Naive B cell (primary cell): ENCODE results near the gene NCOA3. TPM values are rescaled to one million over a fixed set of nuclear protein-coding genes. Genes with fewer than 3 reads are reported as not detected.

Source experiments
- ATAC-seq, 2 donors: fragments of 150-1000 bp; cut with Tn5 transposase; 2 replicates each; pipeline ENCODE4 v1.10.0; 2021; ENCODE audit warnings: low read depth in 2 of 2, mild to moderate bottlenecking in 2 of 2, moderate library complexity in 2 of 2
- DNase-seq: peaks from one replicate; pipeline ENCODE4 v3.0.0; 2022
- H3K27ac Mint-ChIP-seq, 6 donors: one replicate each; pipeline ENCODE4 v1.8.0; 2020 to 2022; ENCODE audit warnings: mild to moderate bottlenecking in 6 of 6, mixed read lengths in 6 of 6, moderate library complexity in 5 of 6, inconsistent platforms in 2 of 6
- H3K27me3 Mint-ChIP-seq, 3 donors: one replicate each; pipeline ENCODE4 v1.8.0; 2021 to 2022; ENCODE audit warnings: mixed read lengths in 3 of 3, mild to moderate bottlenecking in 1 of 3
- H3K36me3 Mint-ChIP-seq, 2 donors: one replicate each; pipeline ENCODE4 v1.8.0; 2020 to 2022; ENCODE audit warnings: mixed read lengths in 2 of 2, inconsistent platforms in 1 of 2, mild to moderate bottlenecking in 1 of 2
- H3K4me1 Mint-ChIP-seq, 3 donors: one replicate each; pipeline ENCODE4 v1.8.0; 2020 to 2022; ENCODE audit warnings: mixed read lengths in 3 of 3, inconsistent platforms in 1 of 3, mild to moderate bottlenecking in 1 of 3, moderate library complexity in 1 of 3
- H3K4me3 Mint-ChIP-seq, 8 donors: one replicate each; pipeline ENCODE4 v1.8.0; 2020 to 2022; ENCODE audit warnings: mild to moderate bottlenecking in 8 of 8, mixed read lengths in 8 of 8, moderate library complexity in 8 of 8, inconsistent platforms in 2 of 8
- H3K9me3 Mint-ChIP-seq, 7 donors: one replicate each; pipeline ENCODE4 v1.8.0; 2020 to 2022; ENCODE audit warnings: mixed read lengths in 7 of 7, mild to moderate bottlenecking in 5 of 7, inconsistent platforms in 2 of 7, moderate library complexity in 1 of 7
- polyA plus RNA-seq, 6 donors: library from polyadenylated mRNA; unstranded; fragments of 300-500 nt; fragmentation: Illumina TruSeq; gene quantifications; one replicate each; pipeline ENCODE4 v1.2.3, GENCODE V29; 2021; ENCODE audit warnings: low read depth in 6 of 6

NCOA3 gene
- polyA plus RNA-seq, 6 donors from 2014 or later = 22.7 to 70.9 (median 54.1) TPM

- H3K4me1 Mint-ChIP-seq = peaks cover 39 to 76% (median 55%) of the 10 kb centered on the region in 3 donors
- peak overlapping the region in 6 of 8 donors; percentile 6 to 75 (median 16) for H3K4me3 Mint-ChIP-seq
- H3K36me3 Mint-ChIP-seq = peaks cover 0 to 10% of the 10 kb centered on the region in 2 donors
- H3K27ac Mint-ChIP-seq = peak overlapping the region; percentile 34 to 96 (median 88)
- DNase-seq (no peak), ATAC-seq (peak; percentile 83 to 88)
- no peaks in the 10 kb centered on the region for H3K27me3 Mint-ChIP-seq
- no peaks in the 10 kb centered on the region for H3K9me3 Mint-ChIP-seq
Measured at GRCh38 chr20:47610247-47610944, 108.7 kb downstream of the NCOA3 start.

GRCh38 chr20:47610945-47611250 is 109.2 kb downstream of the NCOA3 start:
- no peaks in the 10 kb centered on the region for H3K27me3 Mint-ChIP-seq
- peaks cover 0 to 10% of the 10 kb centered on the region in 2 donors for H3K36me3 Mint-ChIP-seq
- H3K4me1 Mint-ChIP-seq = peaks cover 36 to 74% (median 50%) of the 10 kb centered on the region in 3 donors
- peak overlapping the region; percentile 34 to 96 (median 88) for H3K27ac Mint-ChIP-seq
- no peaks in the 10 kb centered on the region for H3K9me3 Mint-ChIP-seq
- peak; percentile 53 to 59 for ATAC-seq
- DNase-seq = no peak
- H3K4me3 Mint-ChIP-seq = peak overlapping the region in 3 of 8 donors; percentile 13 to 33 (median 16)

- DNase-seq (no peak), ATAC-seq (no peak)
- no peaks in the 10 kb centered on the region for H3K9me3 Mint-ChIP-seq
- peak overlapping the region; percentile 75 to 92 (median 84) for H3K27ac Mint-ChIP-seq
- no peaks in the 10 kb centered on the region for H3K27me3 Mint-ChIP-seq
- peak overlapping the region in 1 of 8 donors; percentile 12 for H3K4me3 Mint-ChIP-seq
- H3K36me3 Mint-ChIP-seq = peaks cover 0 to 10% of the 10 kb centered on the region in 2 donors
- peaks cover 37 to 74% (median 51%) of the 10 kb centered on the region in 3 donors for H3K4me1 Mint-ChIP-seq
Measured at GRCh38 chr20:47611785-47612184, 110.1 kb downstream of the NCOA3 start.

GRCh38 chr20:47612670-47613069 is 111.0 kb downstream of the NCOA3 start:
- Mint-ChIP-seq H3K4me1 (peaks cover 38 to 78% (median 56%) of the 10 kb centered on the region in 3 donors), H3K4me3 (no peak overlapping the region), H3K27me3 (no peaks in the 10 kb centered on the region), H3K27ac (peak overlapping the region; percentile 57 to 91 (median 84)), H3K36me3 (peaks cover 0 to 10% of the 10 kb centered on the region in 2 donors), H3K9me3 (no peaks in the 10 kb centered on the region)
- DNase-seq (no peak), ATAC-seq (no peak)

- Mint-ChIP-seq H3K4me3 (no peak overlapping the region), H3K27me3 (no peaks in the 10 kb centered on the region), H3K36me3 (peaks cover 0 to 4% of the 10 kb centered on the region in 2 donors), H3K4me1 (peaks cover 38 to 68% (median 59%) of the 10 kb centered on the region in 3 donors), H3K9me3 (no peaks in the 10 kb centered on the region), H3K27ac (peak overlapping the region in 3 of 6 donors; percentile 58 to 91 (median 85))
- DNase-seq (no peak), ATAC-seq (no peak)
Measured at GRCh38 chr20:47614703-47615309, 113.1 kb downstream of the NCOA3 start.

- Mint-ChIP-seq H3K4me3 (no peak overlapping the region), H3K27ac (peak overlapping the region in 3 of 6 donors; percentile 42 to 87 (median 79)), H3K27me3 (no peaks in the 10 kb centered on the region), H3K9me3 (no peaks in the 10 kb centered on the region), H3K4me1 (peaks cover 31 to 50% (median 39%) of the 10 kb centered on the region in 3 donors), H3K36me3 (peaks cover 0 to 9% of the 10 kb centered on the region in 2 donors)
- ATAC-seq (no peak), DNase-seq (no peak)
Measured at GRCh38 chr20:47618479-47618878, 116.8 kb downstream of the NCOA3 start.

GRCh38 chr20:47620808-47621805 is 119.4 kb downstream of the NCOA3 start:
- H3K27ac Mint-ChIP-seq = peak overlapping the region in 4 of 6 donors; percentile 5 to 43 (median 32)

GRCh38 chr20:47622118-47622665 is 120.5 kb downstream of the NCOA3 start:
- Mint-ChIP-seq H3K4me1 (peaks cover 16 to 25% (median 22%) of the 10 kb centered on the region in 3 donors), H3K9me3 (no peaks in the 10 kb centered on the region), H3K27me3 (no peaks in the 10 kb centered on the region), H3K27ac (peak overlapping the region in 3 of 6 donors; percentile 64 to 83 (median 74)), H3K4me3 (no peak overlapping the region), H3K36me3 (peaks cover 9 to 11% of the 10 kb centered on the region in 2 donors)
- no peak for DNase-seq
- no peak for ATAC-seq

More at GRCh38 chr20:47620808-47621805, 119.4 kb downstream of the NCOA3 start:
- Mint-ChIP-seq H3K4me3 (no peak overlapping the region), H3K9me3 (no peaks in the 10 kb centered on the region), H3K4me1 (peaks cover 20 to 36% (median 32%) of the 10 kb centered on the region in 3 donors), H3K27me3 (no peaks in the 10 kb centered on the region), H3K36me3 (peaks cover 2 to 9% of the 10 kb centered on the region in 2 donors)
- peak; percentile 35 for DNase-seq
- peak; percentile 58 to 59 for ATAC-seq

- DNase-seq (no peak), ATAC-seq (no peak)
- Mint-ChIP-seq H3K27ac (peak overlapping the region in 1 of 6 donors; percentile 66), H3K4me1 (peaks cover 13 to 17% (median 15%) of the 10 kb centered on the region in 3 donors), H3K27me3 (no peaks in the 10 kb centered on the region), H3K36me3 (peaks cover 15 to 18% of the 10 kb centered on the region in 2 donors), H3K4me3 (no peak overlapping the region), H3K9me3 (no peaks in the 10 kb centered on the region)
Measured at GRCh38 chr20:47623206-47623605, 121.5 kb downstream of the NCOA3 start.

- DNase-seq (no peak), ATAC-seq (no peak)
- no peak overlapping the region for H3K4me3 Mint-ChIP-seq
- H3K36me3 Mint-ChIP-seq = peaks cover 10 to 22% of the 10 kb centered on the region in 2 donors
- H3K27me3 Mint-ChIP-seq = no peaks in the 10 kb centered on the region
- H3K9me3 Mint-ChIP-seq = no peaks in the 10 kb centered on the region
- peak overlapping the region in 1 of 6 donors; percentile 51 for H3K27ac Mint-ChIP-seq
- H3K4me1 Mint-ChIP-seq = peaks cover 1 to 7% (median 2%) of the 10 kb centered on the region in 3 donors
Measured at GRCh38 chr20:47627540-47627939, 125.9 kb downstream of the NCOA3 start.

GRCh38 chr20:47629907-47630306 is 128.2 kb downstream of the NCOA3 start:
- H3K27me3 Mint-ChIP-seq = no peaks in the 10 kb centered on the region
- H3K9me3 Mint-ChIP-seq = no peaks in the 10 kb centered on the region
- DNase-seq (no peak), ATAC-seq (no peak)
- H3K4me1 Mint-ChIP-seq = peaks cover 0 to 4% (median 0%) of the 10 kb centered on the region in 3 donors
- no peak overlapping the region for H3K4me3 Mint-ChIP-seq
- H3K36me3 Mint-ChIP-seq = peaks cover 18 to 34% of the 10 kb centered on the region in 2 donors
- H3K27ac Mint-ChIP-seq = no peak overlapping the region

GRCh38 chr20:47631078-47631477 is 129.4 kb downstream of the NCOA3 start:
- H3K36me3 Mint-ChIP-seq = peaks cover 23 to 32% of the 10 kb centered on the region in 2 donors
- peak overlapping the region in 1 of 6 donors; percentile 66 for H3K27ac Mint-ChIP-seq

More at GRCh38 chr20:47631078-47631477, 129.4 kb downstream of the NCOA3 start:
- Mint-ChIP-seq H3K4me3 (no peak overlapping the region), H3K4me1 (peaks cover 0 to 4% (median 0%) of the 10 kb centered on the region in 3 donors), H3K9me3 (no peaks in the 10 kb centered on the region), H3K27me3 (no peaks in the 10 kb centered on the region)
- DNase-seq (no peak), ATAC-seq (no peak)
